HL-60 (cell line): Measurements from ENCODE around the gene TSHZ3.

Experiments
- DNase-seq, 2 experiments: peaks; one replicate each; pipeline ENCODE4 v3.0.0-alpha.2; 2010 to 2020; ENCODE audit warnings: low read depth in 1 of 2, low spot score in 1 of 2
- H3K27ac ChIP-seq: fragments of 250-450 bp; sonication (Bioruptor Pico); replicated peaks from 2 replicates; pipeline ENCODE4 v1.5.1; 2020; ENCODE audit warnings: mild to moderate bottlenecking, moderate library complexity
- H3K27me3 ChIP-seq: fragments of 250-450 bp; sonication (Bioruptor Pico); 2 replicates; pipeline ENCODE4 v1.5.1; 2021; ENCODE audit warnings: mild to moderate bottlenecking, moderate library complexity; ENCODE audit not compliant: insufficient read depth, poor library complexity, severe bottlenecking
- H3K4me3 ChIP-seq: replicated peaks from 2 replicates; pipeline ENCODE4 v1.5.1; 2011; ENCODE audit warnings: mild to moderate bottlenecking, control low read depth, low read length; ENCODE audit not compliant: insufficient read depth
- CTCF ChIP-seq: IDR thresholded peaks from one replicate; pipeline ENCODE4 v1.5.1; 2011; ENCODE audit warnings: low read length, control low read depth, inconsistent platforms; ENCODE audit not compliant: insufficient read depth
- GABPA ChIP-seq: IDR thresholded peaks from 2 replicates; pipeline ENCODE4 v1.6.1; 2012; ENCODE audit warnings: low read depth
- POLR2AphosphoS5 ChIP-seq: IDR thresholded peaks from 2 replicates; pipeline ENCODE4 v1.6.1; 2012; ENCODE audit warnings: low read depth
- REST ChIP-seq: IDR thresholded peaks from 2 replicates; pipeline ENCODE4 v1.6.1; 2012; ENCODE audit warnings: low read depth; ENCODE audit not compliant: insufficient replicate concordance
- SPI1 ChIP-seq: IDR thresholded peaks from 2 replicates; pipeline ENCODE4 v1.6.1; 2012; ENCODE audit warnings: low read depth, mild to moderate bottlenecking, borderline replicate concordance

Gene TSHZ3

DNA sequence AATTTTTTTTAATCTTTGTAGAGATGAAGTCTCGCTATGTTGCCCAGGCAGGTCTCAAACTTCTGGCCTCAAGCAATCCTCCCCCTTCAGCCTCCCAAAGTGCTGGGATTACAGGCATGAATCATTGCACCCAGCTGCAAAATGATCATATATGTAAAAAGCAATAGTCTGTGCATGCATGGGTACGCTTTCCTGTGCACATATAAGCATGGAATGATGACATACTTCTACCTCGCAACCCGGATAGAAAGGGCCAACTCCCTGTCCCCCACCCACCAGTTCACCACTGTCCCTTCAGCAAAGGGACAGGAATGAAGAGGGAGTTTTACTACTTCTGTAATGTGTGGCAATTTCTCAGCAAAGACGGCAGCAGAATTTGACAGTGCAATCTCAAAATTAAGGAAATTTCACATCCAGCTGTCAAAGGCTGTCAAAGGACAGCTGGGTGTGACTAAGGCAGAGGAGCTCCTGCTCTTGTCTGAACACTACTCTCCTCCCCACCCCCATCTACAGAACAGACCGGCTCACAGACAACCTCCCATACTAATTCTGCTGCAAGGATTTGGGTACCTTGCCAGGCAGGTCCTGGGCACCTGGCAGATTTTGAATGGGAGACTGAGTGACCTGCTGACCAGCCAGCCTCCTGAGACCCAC lies 95.6 kb downstream of the TSHZ3 start:
- no peaks in the 10 kb centered on the region for H3K27me3 ChIP-seq
- DNase-seq: no peak
- H3K27ac ChIP-seq: no peak overlapping the region
- H3K4me3 ChIP-seq: no peak overlapping the region
- TF ChIP-seq POLR2AphosphoS5: no peak
- no peak for TF ChIP-seq CTCF
- TF ChIP-seq GABPA: no peak
- no peak for TF ChIP-seq SPI1
- no peak for TF ChIP-seq REST

DNA sequence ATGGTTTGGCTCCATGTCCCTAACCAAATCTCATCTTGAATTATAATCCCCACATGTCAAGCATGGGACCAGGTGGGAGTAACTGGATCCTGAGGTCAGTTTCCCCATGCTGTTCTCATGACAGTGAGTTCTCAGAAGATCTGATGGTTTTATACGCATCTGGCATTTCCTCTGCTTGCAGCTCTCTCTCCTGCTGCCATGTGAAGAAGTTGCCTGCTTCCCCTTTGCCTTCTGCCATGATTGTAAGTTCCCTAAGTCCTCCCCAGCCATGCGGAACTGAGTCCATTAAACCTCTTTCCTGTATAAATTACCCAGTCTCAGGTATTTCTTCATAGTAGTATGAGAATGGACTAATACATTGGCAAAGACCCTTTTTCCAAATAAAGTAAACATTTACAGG lies 96.8 kb downstream of the TSHZ3 start:
- TF ChIP-seq SPI1: peak; percentile 21; the same call in 1 of the 2 replicates
- TF ChIP-seq REST: no peak
- TF ChIP-seq POLR2AphosphoS5: no peak
- TF ChIP-seq GABPA: no peak
- TF ChIP-seq CTCF: no peak
- no peak overlapping the region for H3K27ac ChIP-seq
- no peaks in the 10 kb centered on the region for H3K27me3 ChIP-seq
- DNase-seq: peak; percentile 27 to 65
- no peak overlapping the region for H3K4me3 ChIP-seq

GRCh38 chr19:31249217-31249616 lies 100.0 kb downstream of the TSHZ3 start:
- DNase-seq: no peak
- Histone ChIP-seq H3K4me3 (no peak overlapping the region), H3K27ac (no peak overlapping the region), H3K27me3 (no peaks in the 10 kb centered on the region)
- TF ChIP-seq GABPA (no peak), SPI1 (no peak), REST (no peak), POLR2AphosphoS5 (no peak), CTCF (no peak)
